NCI-H748 treated with DMSO at 0.1 percent for 48 hours (cell line): ENCODE results near the gene SYPL1.
"Not testable (repeated sequence)": the region's sequence is repeated elsewhere in the genome, so short reads cannot be mapped to it uniquely, and the experiment has no call there.

Source experiments
- DNase-seq: peaks from one replicate; lab custom pipeline; 2025; lab: John Stamatoyannopoulos, UW

SYPL1 gene

DNA sequence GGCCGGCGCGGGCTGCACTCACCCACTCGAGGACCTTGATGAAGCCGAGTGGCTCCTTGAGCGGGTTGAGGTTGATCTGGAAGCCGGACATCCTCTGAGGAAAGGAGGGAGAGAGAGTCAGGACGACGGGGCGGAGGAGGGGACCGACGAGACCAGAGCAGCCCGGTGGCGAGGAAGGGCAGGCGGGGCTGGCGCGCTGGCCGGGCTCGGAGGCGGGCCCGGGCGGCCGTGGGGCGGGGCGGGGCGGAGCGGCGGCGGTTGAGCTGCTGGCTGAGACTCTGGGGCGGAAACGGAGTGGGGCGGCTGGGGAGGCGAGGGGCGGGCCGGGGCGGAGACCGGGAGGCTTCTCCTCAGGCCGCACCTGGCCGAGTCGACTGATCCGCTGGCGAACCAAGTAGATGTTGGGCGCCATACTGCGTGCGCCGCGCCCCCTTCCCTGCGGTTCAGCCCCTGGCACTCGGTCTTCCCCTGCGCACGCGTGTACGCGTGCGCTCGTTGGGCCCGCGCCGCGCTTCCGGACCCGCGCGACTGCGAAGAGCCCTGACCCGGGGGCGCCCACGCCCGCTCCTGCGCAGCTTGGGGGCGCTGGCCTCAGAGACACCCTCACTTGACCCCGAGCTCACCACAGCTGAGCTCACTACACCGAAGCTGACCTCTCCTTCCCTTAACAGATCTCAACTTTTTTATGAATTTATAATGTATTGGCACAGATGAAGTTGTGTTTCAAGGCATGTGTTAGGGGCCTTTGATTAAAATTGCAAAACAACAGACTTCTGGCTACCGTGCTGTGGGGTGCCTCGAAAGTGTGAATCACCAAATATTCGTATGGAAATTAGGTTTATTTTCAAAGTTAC, at the start of gene SYPL1:
Gene SYPL1 (minus strand): TSS at position 195 of the 854 bp plus-strand sequence. CDS start 104 bp downstream, at position 91.
- peak; percentile 79 for DNase-seq

- DNase-seq, result no peak
Measured at GRCh38 chr7:106155027-106155426, 42.9 kb upstream of the SYPL1 start.

- peak; percentile 48 for DNase-seq
Measured at GRCh38 chr7:106153891-106154449, 41.9 kb upstream of the SYPL1 start.

DNA sequence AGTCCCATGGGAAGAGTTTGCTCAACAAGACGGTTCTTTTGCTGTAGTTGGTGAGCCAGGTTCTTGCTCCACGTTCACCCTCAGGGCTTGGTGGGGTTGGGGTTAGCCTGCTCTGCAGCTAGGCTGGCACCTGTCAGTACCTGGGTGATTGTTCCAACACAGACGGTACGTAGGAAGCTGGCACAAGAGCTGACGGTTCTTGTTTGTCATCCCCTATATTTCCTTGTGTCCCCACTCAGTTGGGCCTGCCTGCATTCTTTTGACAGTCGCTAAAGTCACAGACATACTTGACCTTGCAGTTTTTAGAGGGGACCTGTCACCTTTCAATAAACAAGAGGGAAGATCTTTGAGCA, 40.2 kb upstream of the SYPL1 start:
- DNase-seq, result no peak

DNA sequence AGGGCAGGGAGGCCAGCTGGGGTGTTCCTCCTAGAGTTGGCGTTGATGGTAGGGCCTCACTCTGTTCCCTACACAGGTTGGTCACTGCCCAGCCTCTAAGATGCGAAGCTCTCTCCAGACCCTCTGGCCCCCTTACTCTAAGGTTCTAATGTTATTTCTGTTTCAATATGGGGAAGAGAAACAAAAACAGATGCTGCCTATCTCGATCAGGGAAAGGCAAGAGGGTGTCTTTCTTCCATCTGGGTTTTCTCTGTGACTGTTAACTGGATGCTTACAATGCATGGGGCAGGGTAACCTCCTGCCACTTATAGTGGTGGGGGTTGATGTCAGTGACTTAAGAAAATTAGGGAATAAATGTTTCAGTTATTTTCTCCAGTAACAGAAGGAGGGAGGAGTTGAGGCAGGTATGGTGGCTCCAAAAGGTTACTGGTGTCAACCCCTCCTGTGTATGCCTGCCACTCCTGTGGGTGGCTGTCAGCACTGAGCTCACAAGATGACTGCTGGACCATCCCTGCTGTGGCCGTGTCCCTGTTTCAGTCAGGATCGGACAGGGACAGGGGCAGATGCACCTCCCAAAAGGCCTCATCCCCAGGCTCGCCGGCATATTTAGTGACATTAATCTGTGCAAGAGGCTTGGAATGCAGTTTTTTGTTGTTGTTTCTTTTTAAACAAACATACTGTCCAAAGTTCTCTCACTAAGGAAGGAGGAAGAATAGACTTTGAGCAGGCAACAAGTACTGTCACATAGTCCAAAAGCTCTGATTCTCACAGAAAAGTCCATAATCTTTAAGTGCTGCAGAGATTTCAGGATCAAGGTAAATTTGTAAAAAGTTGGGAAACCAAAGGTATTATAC, 39.6 kb upstream of the SYPL1 start:
- no peak for DNase-seq

- DNase-seq, result no peak
Measured at GRCh38 chr7:106143711-106144337, 31.7 kb upstream of the SYPL1 start.

- DNase-seq, result no peak
Measured at GRCh38 chr7:106142136-106142535, 30.0 kb upstream of the SYPL1 start.

DNA sequence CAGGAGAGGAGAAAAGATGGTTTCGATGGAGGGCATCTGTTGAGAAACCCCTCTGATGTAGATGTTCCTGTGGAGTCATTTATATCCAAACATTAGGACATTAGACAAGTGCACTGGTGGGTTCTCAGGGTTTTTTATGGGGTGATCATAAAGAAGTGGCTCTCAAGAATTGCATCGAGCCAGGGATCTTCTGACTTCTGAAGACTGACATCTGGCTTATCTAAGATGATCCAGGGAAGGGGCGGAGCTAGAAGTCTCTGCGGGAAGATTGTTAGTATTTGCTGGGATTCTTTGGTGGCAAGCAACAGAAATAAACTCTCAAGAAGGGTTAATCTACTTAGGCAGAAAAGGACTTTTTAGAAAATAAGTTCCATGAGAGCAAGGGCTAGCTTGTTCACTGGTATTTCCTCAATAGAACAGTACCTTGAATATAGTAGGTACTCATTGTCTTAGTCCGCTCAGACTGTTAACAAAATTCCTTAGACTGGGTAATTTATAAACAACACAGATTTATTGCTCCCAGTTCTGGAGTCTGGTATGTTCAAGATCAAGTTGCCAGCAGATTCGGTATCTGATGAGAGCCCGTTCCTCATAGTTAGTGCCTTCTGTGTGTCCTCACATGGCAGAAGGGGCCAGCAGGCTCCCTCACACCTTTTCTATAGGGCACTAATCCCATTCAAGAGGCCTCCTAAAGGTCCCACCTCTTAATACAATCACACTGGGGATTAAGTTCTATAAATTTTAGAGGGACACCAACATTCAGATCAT, 28.5 kb upstream of the SYPL1 start:
- no peak for DNase-seq

GRCh38 chr7:106139265-106140251, 27.4 kb upstream of the SYPL1 start:
- no peak for DNase-seq

GRCh38 chr7:106138776-106139175, 26.7 kb upstream of the SYPL1 start:
- DNase-seq, result no peak

- not testable (repeated sequence) for DNase-seq
Measured at GRCh38 chr7:106138181-106138580, 26.1 kb upstream of the SYPL1 start.

- DNase-seq, result no peak
Measured at GRCh38 chr7:106134241-106134640, 22.1 kb upstream of the SYPL1 start.

DNA sequence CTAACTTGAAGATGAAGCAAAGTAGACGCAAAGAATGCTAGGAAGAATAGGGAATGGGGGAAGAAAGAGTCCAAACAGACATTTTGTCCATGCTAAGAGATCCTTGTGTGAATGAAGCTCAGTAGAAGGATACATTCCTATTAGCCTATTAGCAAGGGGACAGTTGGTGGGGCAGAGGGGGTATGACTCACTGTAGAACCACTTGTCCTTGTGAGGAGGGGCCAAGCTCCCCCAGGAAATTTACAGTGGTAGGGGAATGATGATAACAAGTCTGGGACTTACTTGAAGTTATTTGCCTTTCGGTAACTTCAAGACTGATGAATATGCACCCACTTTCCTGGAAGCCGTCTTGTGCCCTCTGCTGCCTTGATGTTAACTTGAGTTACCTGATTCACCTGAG, 17.2 kb upstream of the SYPL1 start:
- DNase-seq, result no peak

- DNase-seq, result no peak
Measured at GRCh38 chr7:106128836-106129235, 16.7 kb upstream of the SYPL1 start.

GRCh38 chr7:106127984-106128780, 16.1 kb upstream of the SYPL1 start:
- DNase-seq, result no peak

DNA sequence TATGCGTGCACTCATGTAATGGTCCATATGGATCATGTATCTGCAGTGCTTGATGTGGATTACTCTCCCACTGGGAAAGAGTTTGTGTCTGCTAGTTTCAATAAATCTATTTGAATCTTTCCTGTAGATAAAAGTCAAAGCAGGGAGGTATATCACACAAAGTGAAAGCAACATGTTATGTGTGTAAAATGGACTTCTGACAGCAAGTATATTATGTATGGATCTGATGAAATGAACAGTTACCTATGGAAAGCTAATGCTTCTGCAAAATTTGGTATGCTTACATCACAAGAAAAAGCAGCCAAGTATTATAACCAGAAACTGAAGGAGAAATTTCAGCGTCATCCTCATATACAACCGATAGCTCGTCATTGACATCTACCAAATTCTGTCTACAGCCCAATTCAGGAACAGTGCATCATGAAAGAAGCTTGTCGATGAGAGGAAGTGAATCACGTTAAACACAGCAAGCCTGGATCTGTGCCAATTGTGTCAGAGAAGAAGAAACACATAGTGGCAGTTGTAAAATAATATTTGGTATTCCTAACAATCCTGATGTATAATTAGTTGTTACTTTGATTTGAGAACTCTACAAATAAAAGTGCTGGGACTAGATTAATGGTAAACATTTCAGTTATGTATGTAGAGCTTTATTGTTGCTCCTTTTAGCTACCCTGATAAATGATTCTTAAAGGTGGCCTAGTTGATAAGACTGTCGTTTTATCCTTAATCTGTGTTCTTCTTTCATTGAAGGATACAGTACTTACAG, 14.2 kb upstream of the SYPL1 start:
- DNase-seq, result no peak

DNA sequence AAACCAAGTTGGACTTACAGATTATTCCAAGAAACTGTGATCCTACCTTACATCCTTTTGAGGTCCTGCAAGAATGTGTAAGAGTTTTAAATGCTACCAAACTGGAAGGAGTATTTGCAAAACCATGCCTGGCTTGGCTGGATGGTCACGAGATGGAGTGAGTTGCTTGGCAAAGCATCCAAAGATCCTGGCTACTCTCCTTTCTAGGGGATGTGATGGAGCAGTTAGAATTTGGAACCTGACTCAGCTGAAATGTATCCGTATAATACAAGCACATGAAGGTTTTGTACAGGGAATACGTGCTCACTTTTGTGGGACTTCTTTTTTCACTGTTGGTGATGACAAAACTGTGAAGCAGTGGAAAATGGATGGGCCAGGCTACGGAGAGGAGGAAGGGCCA, 13.3 kb upstream of the SYPL1 start:
- DNase-seq, result no peak

GRCh38 chr7:106124186-106124585, 12.1 kb upstream of the SYPL1 start:
- DNase-seq, result no peak

DNA sequence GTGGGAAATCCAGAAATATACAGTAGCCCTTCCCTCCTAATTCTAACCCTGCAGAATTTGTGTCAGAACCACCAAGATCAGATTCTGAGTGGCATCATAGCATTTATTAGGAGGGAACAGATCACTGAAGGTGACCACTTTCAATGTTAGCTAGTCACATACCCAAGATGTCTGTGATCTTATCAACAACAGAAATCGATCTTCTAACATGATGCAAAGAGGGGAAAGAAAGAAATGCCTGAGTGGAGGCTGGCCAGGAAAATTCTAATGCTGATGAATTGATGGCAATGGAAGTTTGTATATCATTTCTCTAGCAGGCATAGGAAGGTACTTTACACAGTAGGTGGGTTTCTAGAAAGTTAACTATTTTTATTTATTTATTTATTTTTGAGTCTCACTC, 10.6 kb upstream of the SYPL1 start:
- DNase-seq, result no peak
